Measurements from ENCODE around the gene RIMBP2.

The RIMBP2 gene

DNA sequence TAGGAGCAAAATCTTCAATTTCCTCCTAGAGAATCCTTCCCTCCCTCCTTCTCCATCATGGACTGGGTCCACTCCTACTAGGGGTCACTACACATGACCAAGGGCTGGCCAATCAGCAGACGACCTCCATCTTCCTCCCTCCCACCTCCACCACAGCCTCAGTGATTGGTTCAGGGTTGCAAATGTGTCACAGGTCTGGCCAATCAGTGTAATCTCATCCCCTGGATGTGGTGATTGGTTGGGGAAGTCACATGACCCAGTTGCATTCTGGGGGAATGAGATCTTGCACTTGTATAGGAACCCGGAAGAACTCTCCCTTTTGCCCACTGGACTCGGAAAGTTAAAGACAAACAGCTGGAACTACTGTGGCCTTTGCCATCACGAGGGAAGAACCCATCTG lies 209.3 kb downstream of the RIMBP2 start:
- DNase-seq (ENCODE audit: low read depth) = no peak
- H3K4me1 ChIP-seq (ENCODE audit: control insufficient read depth, insufficient read depth, low read length) = no peaks in the 10 kb centered on the region
- no peaks in the 10 kb centered on the region for H3K36me3 ChIP-seq (ENCODE audit: control insufficient read depth, insufficient read depth, low read length, severe bottlenecking)
- no peak overlapping the region for H3K9ac ChIP-seq (ENCODE audit: low read length)
- H3K9me3 ChIP-seq (ENCODE audit: control insufficient read depth, low read length) = no peaks in the 10 kb centered on the region
- H3K27me3 ChIP-seq (replicated peaks; ENCODE audit: control insufficient read depth, insufficient read depth, low read length) = no peaks in the 10 kb centered on the region
- H3K4me3 ChIP-seq (ENCODE audit: low read length) = no peak overlapping the region

- Histone ChIP-seq H3K36me3 (ENCODE audit: control insufficient read depth, insufficient read depth, low read length, severe bottlenecking) (no peaks in the 10 kb centered on the region), H3K4me1 (ENCODE audit: control insufficient read depth, insufficient read depth, low read length) (no peaks in the 10 kb centered on the region), H3K27me3 (replicated peaks; ENCODE audit: control insufficient read depth, insufficient read depth, low read length) (no peaks in the 10 kb centered on the region), H3K4me3 (ENCODE audit: low read length) (no peak overlapping the region), H3K9ac (ENCODE audit: low read length) (no peak overlapping the region), H3K9me3 (ENCODE audit: control insufficient read depth, low read length) (no peaks in the 10 kb centered on the region)
- DNase-seq (ENCODE audit: low read depth) = no peak
Measured at GRCh38 chr12:130504840-130505175, 211.3 kb downstream of the RIMBP2 start.

GRCh38 chr12:130504110-130504839 lies 211.8 kb downstream of the RIMBP2 start:
- no peak for DNase-seq (ENCODE audit: low read depth)
- H3K9me3 ChIP-seq (ENCODE audit: control insufficient read depth, low read length) = no peaks in the 10 kb centered on the region
- no peaks in the 10 kb centered on the region for H3K36me3 ChIP-seq (ENCODE audit: control insufficient read depth, insufficient read depth, low read length, severe bottlenecking)
- H3K4me3 ChIP-seq (ENCODE audit: low read length) = no peak overlapping the region
- no peaks in the 10 kb centered on the region for H3K4me1 ChIP-seq (ENCODE audit: control insufficient read depth, insufficient read depth, low read length)
- H3K9ac ChIP-seq (ENCODE audit: low read length) = no peak overlapping the region
- no peaks in the 10 kb centered on the region for H3K27me3 ChIP-seq (replicated peaks; ENCODE audit: control insufficient read depth, insufficient read depth, low read length)

GRCh38 chr12:130501821-130502220 lies 214.3 kb downstream of the RIMBP2 start:
- Histone ChIP-seq H3K4me1 (ENCODE audit: control insufficient read depth, insufficient read depth, low read length) (no peaks in the 10 kb centered on the region), H3K4me3 (ENCODE audit: low read length) (no peak overlapping the region), H3K27me3 (replicated peaks; ENCODE audit: control insufficient read depth, insufficient read depth, low read length) (no peaks in the 10 kb centered on the region), H3K9me3 (ENCODE audit: control insufficient read depth, low read length) (no peaks in the 10 kb centered on the region), H3K36me3 (ENCODE audit: control insufficient read depth, insufficient read depth, low read length, severe bottlenecking) (no peaks in the 10 kb centered on the region), H3K9ac (ENCODE audit: low read length) (no peak overlapping the region)
- no peak for DNase-seq (ENCODE audit: low read depth)

GRCh38 chr12:130500835-130501330 lies 215.2 kb downstream of the RIMBP2 start:
- Histone ChIP-seq H3K4me3 (ENCODE audit: low read length) (no peak overlapping the region), H3K27me3 (replicated peaks; ENCODE audit: control insufficient read depth, insufficient read depth, low read length) (no peaks in the 10 kb centered on the region), H3K9me3 (ENCODE audit: control insufficient read depth, low read length) (no peaks in the 10 kb centered on the region), H3K4me1 (ENCODE audit: control insufficient read depth, insufficient read depth, low read length) (no peaks in the 10 kb centered on the region), H3K9ac (ENCODE audit: low read length) (no peak overlapping the region), H3K36me3 (ENCODE audit: control insufficient read depth, insufficient read depth, low read length, severe bottlenecking) (no peaks in the 10 kb centered on the region)
- no peak for DNase-seq (ENCODE audit: low read depth)

GRCh38 chr12:130499474-130499873 lies 216.6 kb downstream of the RIMBP2 start:
- no peaks in the 10 kb centered on the region for H3K4me1 ChIP-seq (ENCODE audit: control insufficient read depth, insufficient read depth, low read length)
- no peaks in the 10 kb centered on the region for H3K27me3 ChIP-seq (replicated peaks; ENCODE audit: control insufficient read depth, insufficient read depth, low read length)
- H3K36me3 ChIP-seq (ENCODE audit: control insufficient read depth, insufficient read depth, low read length, severe bottlenecking) = no peaks in the 10 kb centered on the region
- no peak overlapping the region for H3K9ac ChIP-seq (ENCODE audit: low read length)
- no peaks in the 10 kb centered on the region for H3K9me3 ChIP-seq (ENCODE audit: control insufficient read depth, low read length)
- H3K4me3 ChIP-seq (ENCODE audit: low read length) = no peak overlapping the region
- DNase-seq (ENCODE audit: low read depth) = no peak

DNA sequence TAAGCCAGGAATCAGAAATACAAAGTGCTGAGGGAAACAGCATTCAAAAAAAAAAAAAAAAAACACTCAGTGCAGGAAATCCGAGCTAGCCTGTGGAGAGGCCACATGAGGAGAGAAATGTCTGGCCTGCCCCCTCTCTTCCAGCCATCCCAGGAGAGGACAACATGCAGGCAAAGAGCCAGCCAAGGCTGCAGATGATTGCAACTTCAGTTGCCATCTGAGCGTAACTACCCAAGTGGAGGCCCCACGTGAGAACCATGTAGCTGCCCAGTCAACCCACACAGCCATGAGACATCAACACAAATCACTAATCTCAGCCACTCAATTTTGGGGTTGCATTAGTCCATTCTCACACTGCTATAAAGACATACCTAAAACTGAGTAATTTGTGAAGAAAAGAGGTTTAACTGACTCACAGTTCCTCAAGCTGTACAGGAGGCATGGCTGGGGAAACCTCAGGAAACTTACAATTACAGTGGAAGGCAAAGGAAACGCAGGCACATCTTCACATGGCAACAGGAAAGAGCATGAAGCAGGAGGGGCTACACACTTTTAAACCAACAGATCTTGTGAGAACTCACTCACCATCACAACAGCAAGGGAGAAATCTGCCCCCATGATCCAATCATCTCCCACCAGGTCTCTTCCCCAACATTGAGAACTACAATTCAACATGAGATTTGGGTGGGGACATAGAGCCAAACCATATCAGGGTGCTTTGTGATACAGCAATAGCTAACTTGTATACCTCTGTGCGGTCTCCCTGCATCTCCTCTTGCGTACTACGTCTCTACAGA lies 217.3 kb downstream of the RIMBP2 start:
- H3K9me3 ChIP-seq (ENCODE audit: control insufficient read depth, low read length) = no peaks in the 10 kb centered on the region
- H3K4me3 ChIP-seq (ENCODE audit: low read length) = no peak overlapping the region
- H3K36me3 ChIP-seq (ENCODE audit: control insufficient read depth, insufficient read depth, low read length, severe bottlenecking) = no peaks in the 10 kb centered on the region
- no peak overlapping the region for H3K9ac ChIP-seq (ENCODE audit: low read length)
- no peaks in the 10 kb centered on the region for H3K27me3 ChIP-seq (replicated peaks; ENCODE audit: control insufficient read depth, insufficient read depth, low read length)
- no peaks in the 10 kb centered on the region for H3K4me1 ChIP-seq (ENCODE audit: control insufficient read depth, insufficient read depth, low read length)
- DNase-seq (ENCODE audit: low read depth) = no peak

- Histone ChIP-seq H3K9ac (ENCODE audit: low read length) (no peak overlapping the region), H3K9me3 (ENCODE audit: control insufficient read depth, low read length) (no peaks in the 10 kb centered on the region), H3K4me1 (ENCODE audit: control insufficient read depth, insufficient read depth, low read length) (no peaks in the 10 kb centered on the region), H3K36me3 (ENCODE audit: control insufficient read depth, insufficient read depth, low read length, severe bottlenecking) (no peaks in the 10 kb centered on the region), H3K27me3 (replicated peaks; ENCODE audit: control insufficient read depth, insufficient read depth, low read length) (no peaks in the 10 kb centered on the region), H3K4me3 (ENCODE audit: low read length) (no peak overlapping the region)
- DNase-seq (ENCODE audit: low read depth) = no peak
Measured at GRCh38 chr12:130497991-130498390, 218.1 kb downstream of the RIMBP2 start.

GRCh38 chr12:130497321-130497720 lies 218.8 kb downstream of the RIMBP2 start:
- Histone ChIP-seq H3K27me3 (replicated peaks; ENCODE audit: control insufficient read depth, insufficient read depth, low read length) (no peaks in the 10 kb centered on the region), H3K9ac (ENCODE audit: low read length) (no peak overlapping the region), H3K9me3 (ENCODE audit: control insufficient read depth, low read length) (no peaks in the 10 kb centered on the region), H3K4me3 (ENCODE audit: low read length) (no peak overlapping the region), H3K4me1 (ENCODE audit: control insufficient read depth, insufficient read depth, low read length) (no peaks in the 10 kb centered on the region), H3K36me3 (ENCODE audit: control insufficient read depth, insufficient read depth, low read length, severe bottlenecking) (no peaks in the 10 kb centered on the region)
- DNase-seq (ENCODE audit: low read depth) = no peak

DNA sequence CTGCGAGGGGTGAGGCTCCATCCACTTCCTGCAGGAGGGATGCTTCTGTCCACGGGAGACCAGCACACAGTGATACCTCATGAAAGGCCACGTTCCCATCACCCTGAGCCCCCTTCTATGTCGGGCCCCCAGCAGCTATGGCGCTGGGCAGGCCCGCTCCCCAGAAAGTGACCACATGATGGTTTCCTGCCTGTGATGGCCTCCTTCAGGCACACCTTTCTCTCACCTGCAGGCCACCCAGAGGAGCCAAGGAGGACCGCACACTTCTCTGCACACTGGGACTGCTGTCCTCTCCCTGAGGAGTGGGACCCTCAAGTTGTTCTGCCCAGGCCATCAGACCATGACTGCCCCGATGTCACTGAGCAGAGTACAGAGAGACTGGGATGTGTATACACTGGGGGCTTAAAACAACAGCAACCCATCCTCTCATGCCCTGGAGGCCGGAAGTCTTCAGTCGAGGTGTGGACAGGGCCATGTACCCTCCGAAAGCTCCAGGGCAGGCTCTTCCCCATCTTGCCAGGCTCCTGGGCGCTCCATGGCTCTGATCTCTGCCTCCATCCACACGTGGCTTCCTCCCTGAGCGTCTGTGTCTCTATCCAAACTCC lies 219.5 kb downstream of the RIMBP2 start:
- Histone ChIP-seq H3K27me3 (replicated peaks; ENCODE audit: control insufficient read depth, insufficient read depth, low read length) (no peaks in the 10 kb centered on the region), H3K4me1 (ENCODE audit: control insufficient read depth, insufficient read depth, low read length) (no peaks in the 10 kb centered on the region), H3K9ac (ENCODE audit: low read length) (no peak overlapping the region), H3K4me3 (ENCODE audit: low read length) (no peak overlapping the region), H3K9me3 (ENCODE audit: control insufficient read depth, low read length) (no peaks in the 10 kb centered on the region), H3K36me3 (ENCODE audit: control insufficient read depth, insufficient read depth, low read length, severe bottlenecking) (no peaks in the 10 kb centered on the region)
- DNase-seq (ENCODE audit: low read depth) = no peak

DNA sequence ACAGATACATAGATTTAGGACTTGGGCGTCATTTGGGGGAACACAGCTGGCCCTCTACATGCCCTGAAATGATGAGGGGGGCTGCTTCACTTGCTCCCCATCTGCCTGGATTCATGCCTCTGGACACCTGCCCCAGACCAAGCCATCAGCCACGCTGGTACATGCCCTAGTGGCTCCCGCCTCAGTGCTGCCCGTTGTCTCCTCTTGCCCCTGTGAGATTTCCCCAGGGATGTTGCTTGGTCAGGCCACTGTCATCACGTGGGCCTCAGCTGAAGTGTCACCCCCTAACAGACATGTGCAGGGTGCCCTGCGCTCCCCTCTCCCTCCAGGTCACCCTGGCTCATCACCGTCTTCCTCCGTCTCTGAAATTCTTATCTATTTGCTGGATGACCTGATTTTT lies 220.9 kb downstream of the RIMBP2 start:
- Histone ChIP-seq H3K4me3 (ENCODE audit: low read length) (no peak overlapping the region), H3K9me3 (ENCODE audit: control insufficient read depth, low read length) (no peaks in the 10 kb centered on the region), H3K27me3 (replicated peaks; ENCODE audit: control insufficient read depth, insufficient read depth, low read length) (no peaks in the 10 kb centered on the region), H3K4me1 (ENCODE audit: control insufficient read depth, insufficient read depth, low read length) (no peaks in the 10 kb centered on the region), H3K9ac (ENCODE audit: low read length) (no peak overlapping the region), H3K36me3 (ENCODE audit: control insufficient read depth, insufficient read depth, low read length, severe bottlenecking) (no peaks in the 10 kb centered on the region)
- DNase-seq (ENCODE audit: low read depth) = no peak

Measured in adipocyte (in vitro differentiated cells).